Fibroblast of skin of abdomen (primary cell): ENCODE measurements around the gene BCO1.

ENCODE experiments used
- DNase-seq: peaks from one replicate; pipeline ENCODE4 v3.0.0-alpha.2; 2013

The BCO1 gene

GRCh38 chr16:81321039-81321438, 82.5 kb downstream of the BCO1 start:
- no peak for DNase-seq

- DNase-seq = no peak
These were observed 83.0 kb downstream of the BCO1 start for GRCh38 chr16:81321536-81321935.

- DNase-seq = no peak
These were observed 86.3 kb downstream of the BCO1 start for GRCh38 chr16:81324808-81325207.

- no peak for DNase-seq
These were observed 88.5 kb downstream of the BCO1 start for GRCh38 chr16:81327011-81327410.

GRCh38 chr16:81327447-81328196, 89.1 kb downstream of the BCO1 start:
- no peak for DNase-seq

GRCh38 chr16:81329947-81330346, 91.5 kb downstream of the BCO1 start:
- no peak for DNase-seq

GRCh38 chr16:81333356-81333755, 94.9 kb downstream of the BCO1 start:
- DNase-seq = no peak

GRCh38 chr16:81335669-81336068, 97.2 kb downstream of the BCO1 start:
- DNase-seq = no peak

- DNase-seq = no peak
These were observed 98.6 kb downstream of the BCO1 start for GRCh38 chr16:81337097-81337496.
